Neural cell (in vitro differentiated cells): ENCODE measurements around the gene TANGO6. TPM values are rescaled to one million over a fixed set of nuclear protein-coding genes. Genes with fewer than 3 reads are reported as not detected.

Source experiments
- H2AFZ ChIP-seq: fragments of 200-600, 300-800 bp; sonication (generic), shearing (Covaris generic); 2 replicates; pipeline ENCODE4 v1.6.0; 2014; ENCODE audit warnings: low read depth, mild to moderate bottlenecking, antibody characterized with exemption, low read length, moderate library complexity
- H3F3A ChIP-seq: fragments of 200-600 bp; shearing (Covaris generic); 2 replicates; pipeline ENCODE4 v1.6.1; 2016; ENCODE audit warnings: mild to moderate bottlenecking, moderate library complexity, mixed read lengths, antibody characterized with exemption, low read length; ENCODE audit not compliant: insufficient read depth, poor library complexity, severe bottlenecking
- H3K27ac ChIP-seq: fragments of 200-600, 300-800 bp; sonication (generic), shearing (Covaris generic); 2 replicates; pipeline ENCODE4 v1.5.1; 2014; ENCODE audit warnings: mild to moderate bottlenecking, low read length, moderate library complexity
- H3K27me3 ChIP-seq: fragments of 300-800, 200-600 bp; sonication (generic), shearing (Covaris generic); 2 replicates; pipeline ENCODE4 v1.6.0; 2014; ENCODE audit warnings: mild to moderate bottlenecking, low read depth, low read length, moderate library complexity; ENCODE audit not compliant: insufficient read depth
- H3K36me3 ChIP-seq: fragments of 300-800, 200-600 bp; sonication (generic), shearing (Covaris generic); 2 replicates; pipeline ENCODE4 v1.5.1; 2014; ENCODE audit warnings: mild to moderate bottlenecking, antibody characterized with exemption, low read length, moderate library complexity; ENCODE audit not compliant: insufficient read depth
- H3K4me2 ChIP-seq: fragments of 300-800, 200-600 bp; sonication (generic), shearing (Covaris generic); 2 replicates; pipeline ENCODE4 v1.6.0; 2014; ENCODE audit warnings: mild to moderate bottlenecking, low read length
- H3K4me3 ChIP-seq: fragments of 300-800, 200-600 bp; sonication (generic), shearing (Covaris generic); 2 replicates; pipeline ENCODE4 v1.5.1; 2014; ENCODE audit warnings: mild to moderate bottlenecking, low read length, moderate library complexity
- H3K79me2 ChIP-seq: fragments of 200-600 bp; shearing (Covaris generic); replicated peaks from 2 replicates; pipeline ENCODE4 v1.6.0; 2014; ENCODE audit warnings: mild to moderate bottlenecking, low read length, moderate library complexity; ENCODE audit not compliant: insufficient read depth
- H3K9ac ChIP-seq: fragments of 300-800, 200-600 bp; sonication (generic), shearing (Covaris generic); 2 replicates; pipeline ENCODE4 v1.6.1; 2016; ENCODE audit warnings: mild to moderate bottlenecking, low read length, mixed read lengths
- H3K9me2 ChIP-seq: fragments of 200-600 bp; shearing (Covaris generic); 2 replicates; pipeline ENCODE4 v1.6.1; 2016; ENCODE audit warnings: mild to moderate bottlenecking, low read length, mixed read lengths; ENCODE audit not compliant: insufficient read depth
- H3K9me3 ChIP-seq: fragments of 200-600, 300-800 bp; sonication (generic), shearing (Covaris generic); 2 replicates; pipeline ENCODE4 v1.6.1; 2016; ENCODE audit warnings: mild to moderate bottlenecking, mixed run types, low read length, moderate library complexity, mixed read lengths
- H4K20me1 ChIP-seq: fragments of 200-600 bp; shearing (Covaris generic); 2 replicates; pipeline ENCODE4 v1.6.1; 2016; ENCODE audit warnings: mild to moderate bottlenecking, mixed run types; ENCODE audit not compliant: insufficient read depth
- EP300 ChIP-seq: fragments of 450-650 bp; conservative IDR thresholded peaks from 2 replicates; pipeline ENCODE4 v1.6.1; 2014; ENCODE audit warnings: antibody characterized with exemption, mild to moderate bottlenecking, moderate library complexity; ENCODE audit not compliant: poor library complexity, severe bottlenecking
- EZH2 ChIP-seq: fragments of 200-600, 300-800 bp; shearing (Covaris generic), sonication (generic); IDR thresholded peaks from 2 replicates; pipeline ENCODE4 v1.6.1; 2014; ENCODE audit warnings: antibody characterized with exemption, low read length, borderline replicate concordance, mild to moderate bottlenecking; ENCODE audit not compliant: insufficient read depth, poor library complexity, severe bottlenecking
- MXI1 ChIP-seq: fragments of 450-650 bp; conservative IDR thresholded peaks from 2 replicates; pipeline ENCODE4 v1.6.1; 2014; ENCODE audit warnings: antibody characterized with exemption, mild to moderate bottlenecking; ENCODE audit not compliant: poor library complexity, severe bottlenecking
- POLR2AphosphoS5 ChIP-seq: IDR thresholded peaks from 2 replicates; pipeline ENCODE4 v1.6.1; 2012
- RAD21 ChIP-seq: fragments of 450-650 bp; conservative IDR thresholded peaks from 2 replicates; pipeline ENCODE4 v1.6.1; 2014; ENCODE audit warnings: antibody characterized with exemption, mild to moderate bottlenecking, moderate library complexity
- SMC3 ChIP-seq: fragments of 450-650 bp; conservative IDR thresholded peaks from 2 replicates; pipeline ENCODE4 v1.6.1; 2014; ENCODE audit warnings: antibody characterized with exemption, mild to moderate bottlenecking, moderate library complexity; ENCODE audit not compliant: poor library complexity
- TAF1 ChIP-seq: IDR thresholded peaks from 2 replicates; pipeline ENCODE4 v1.6.1; 2012; ENCODE audit warnings: low read depth
- polyA plus RNA-seq: library from polyadenylated mRNA; depleted of rRNA; stranded (reverse); fragments of >200 nt; gene quantifications from 2 replicates; pipeline ENCODE4 v1.2.3, GENCODE V29; 2014
- TF ChIP-seq, protein P1 (sequence below): fragments of 450-650 bp; IDR thresholded peaks from 2 replicates; pipeline ENCODE4 v1.5.1; 2014; ENCODE audit warnings: antibody characterized with exemption, mild to moderate bottlenecking, moderate library complexity; ENCODE audit not compliant: poor library complexity, severe bottlenecking
- TF ChIP-seq, protein P2 (sequence below): IDR thresholded peaks from 2 replicates; pipeline ENCODE4 v1.6.1; 2012; ENCODE audit warnings: borderline replicate concordance

TANGO6 gene
- polyA plus RNA-seq, 1 donor from 2014 or later = 9.5 TPM

DNA sequence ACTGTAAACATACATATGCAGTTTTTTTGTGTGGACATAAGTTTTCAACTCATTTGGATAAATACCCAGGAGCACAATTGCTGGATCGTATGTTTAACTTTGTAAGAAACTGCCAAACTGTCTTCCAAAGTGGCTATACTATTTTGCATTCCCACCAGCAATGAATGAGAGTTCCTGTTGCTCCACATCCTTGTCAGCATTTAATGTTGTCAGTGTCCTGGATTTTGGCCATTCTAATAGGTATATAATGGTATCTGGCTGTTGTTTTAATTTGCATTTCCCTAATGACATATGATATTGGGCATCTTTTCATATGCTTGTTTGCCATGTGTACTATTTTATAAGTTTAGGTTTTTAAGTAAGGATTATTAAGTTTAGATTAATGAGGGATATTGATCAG is 14.1 kb downstream of the TANGO6 start:
- Histone ChIP-seq H3K27me3 (no peaks in the 10 kb centered on the region), H3K79me2 (no peaks in the 10 kb centered on the region), H3K36me3 (no peaks in the 10 kb centered on the region), H3K9ac (no peak overlapping the region), H2AFZ (no peak overlapping the region), H3K9me2 (no peaks in the 10 kb centered on the region), H3K4me2 (no peak overlapping the region), H3K9me3 (no peaks in the 10 kb centered on the region), H3K27ac (no peak overlapping the region), H3F3A (no peaks in the 10 kb centered on the region), H3K4me3 (no peak overlapping the region), H4K20me1 (no peaks in the 10 kb centered on the region)
- TF ChIP-seq POLR2AphosphoS5 = no peak
- TF ChIP-seq TAF1 = no peak
- no peak for TF ChIP-seq EZH2
- TF ChIP-seq SMC3 = no peak
- no peak for TF ChIP-seq RAD21
- TF ChIP-seq EP300 = no peak
- TF ChIP-seq, protein P1, sequence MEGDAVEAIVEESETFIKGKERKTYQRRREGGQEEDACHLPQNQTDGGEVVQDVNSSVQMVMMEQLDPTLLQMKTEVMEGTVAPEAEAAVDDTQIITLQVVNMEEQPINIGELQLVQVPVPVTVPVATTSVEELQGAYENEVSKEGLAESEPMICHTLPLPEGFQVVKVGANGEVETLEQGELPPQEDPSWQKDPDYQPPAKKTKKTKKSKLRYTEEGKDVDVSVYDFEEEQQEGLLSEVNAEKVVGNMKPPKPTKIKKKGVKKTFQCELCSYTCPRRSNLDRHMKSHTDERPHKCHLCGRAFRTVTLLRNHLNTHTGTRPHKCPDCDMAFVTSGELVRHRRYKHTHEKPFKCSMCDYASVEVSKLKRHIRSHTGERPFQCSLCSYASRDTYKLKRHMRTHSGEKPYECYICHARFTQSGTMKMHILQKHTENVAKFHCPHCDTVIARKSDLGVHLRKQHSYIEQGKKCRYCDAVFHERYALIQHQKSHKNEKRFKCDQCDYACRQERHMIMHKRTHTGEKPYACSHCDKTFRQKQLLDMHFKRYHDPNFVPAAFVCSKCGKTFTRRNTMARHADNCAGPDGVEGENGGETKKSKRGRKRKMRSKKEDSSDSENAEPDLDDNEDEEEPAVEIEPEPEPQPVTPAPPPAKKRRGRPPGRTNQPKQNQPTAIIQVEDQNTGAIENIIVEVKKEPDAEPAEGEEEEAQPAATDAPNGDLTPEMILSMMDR = no peak

DNA sequence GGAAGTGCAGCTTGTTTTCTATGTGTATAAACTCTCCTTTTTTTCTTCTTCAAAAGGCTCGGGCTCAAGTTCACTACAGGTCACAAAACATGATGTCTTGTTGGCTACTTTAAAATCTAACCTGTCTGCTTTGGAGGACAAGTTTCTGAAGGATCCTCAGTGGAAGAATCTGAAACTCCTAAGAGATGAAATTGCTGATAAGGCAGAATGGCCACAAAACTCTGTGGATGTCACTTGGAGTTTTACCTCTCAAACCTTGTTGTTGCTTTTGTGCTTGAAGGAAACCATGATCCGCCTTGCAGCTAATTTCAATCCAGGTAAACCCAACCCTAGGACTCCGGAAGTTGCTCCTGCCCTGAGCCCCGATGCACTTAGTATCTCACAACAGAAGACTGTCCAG is 16.5 kb downstream of the TANGO6 start:
- Histone ChIP-seq H3K9ac (no peak overlapping the region), H3K36me3 (no peaks in the 10 kb centered on the region), H2AFZ (no peak overlapping the region), H3K4me3 (no peak overlapping the region), H3K79me2 (no peaks in the 10 kb centered on the region), H3F3A (no peaks in the 10 kb centered on the region), H4K20me1 (no peaks in the 10 kb centered on the region), H3K27me3 (no peaks in the 10 kb centered on the region), H3K4me2 (no peak overlapping the region), H3K9me3 (no peaks in the 10 kb centered on the region), H3K9me2 (no peaks in the 10 kb centered on the region), H3K27ac (no peak overlapping the region)
- TF ChIP-seq RAD21 (no peak), TAF1 (no peak), SMC3 (no peak), EZH2 (no peak), EP300 (no peak), POLR2AphosphoS5 (no peak), MXI1 (no peak)
- TF ChIP-seq, protein P2, sequence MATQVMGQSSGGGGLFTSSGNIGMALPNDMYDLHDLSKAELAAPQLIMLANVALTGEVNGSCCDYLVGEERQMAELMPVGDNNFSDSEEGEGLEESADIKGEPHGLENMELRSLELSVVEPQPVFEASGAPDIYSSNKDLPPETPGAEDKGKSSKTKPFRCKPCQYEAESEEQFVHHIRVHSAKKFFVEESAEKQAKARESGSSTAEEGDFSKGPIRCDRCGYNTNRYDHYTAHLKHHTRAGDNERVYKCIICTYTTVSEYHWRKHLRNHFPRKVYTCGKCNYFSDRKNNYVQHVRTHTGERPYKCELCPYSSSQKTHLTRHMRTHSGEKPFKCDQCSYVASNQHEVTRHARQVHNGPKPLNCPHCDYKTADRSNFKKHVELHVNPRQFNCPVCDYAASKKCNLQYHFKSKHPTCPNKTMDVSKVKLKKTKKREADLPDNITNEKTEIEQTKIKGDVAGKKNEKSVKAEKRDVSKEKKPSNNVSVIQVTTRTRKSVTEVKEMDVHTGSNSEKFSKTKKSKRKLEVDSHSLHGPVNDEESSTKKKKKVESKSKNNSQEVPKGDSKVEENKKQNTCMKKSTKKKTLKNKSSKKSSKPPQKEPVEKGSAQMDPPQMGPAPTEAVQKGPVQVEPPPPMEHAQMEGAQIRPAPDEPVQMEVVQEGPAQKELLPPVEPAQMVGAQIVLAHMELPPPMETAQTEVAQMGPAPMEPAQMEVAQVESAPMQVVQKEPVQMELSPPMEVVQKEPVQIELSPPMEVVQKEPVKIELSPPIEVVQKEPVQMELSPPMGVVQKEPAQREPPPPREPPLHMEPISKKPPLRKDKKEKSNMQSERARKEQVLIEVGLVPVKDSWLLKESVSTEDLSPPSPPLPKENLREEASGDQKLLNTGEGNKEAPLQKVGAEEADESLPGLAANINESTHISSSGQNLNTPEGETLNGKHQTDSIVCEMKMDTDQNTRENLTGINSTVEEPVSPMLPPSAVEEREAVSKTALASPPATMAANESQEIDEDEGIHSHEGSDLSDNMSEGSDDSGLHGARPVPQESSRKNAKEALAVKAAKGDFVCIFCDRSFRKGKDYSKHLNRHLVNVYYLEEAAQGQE = no peak
- TF ChIP-seq, protein P1 = no peak
